HepG2 (cell line): ENCODE measurements around the gene TAOK3. TPM values are rescaled to one million over a fixed set of nuclear protein-coding genes. Genes with fewer than 3 reads are reported as not detected.
A peak's percentile ranks its signal among the peaks of the same experiment; 100 is the strongest.

ENCODE experiments used
- ARID4A ChIP-seq: sonication (generic); formaldehyde crosslinking; IDR thresholded peaks from 2 replicates; pipeline ENCODE4 v1.5.0; 2020; ENCODE audit warnings: mild to moderate bottlenecking, missing genetic modification reagents, borderline replicate concordance
- DBP ChIP-seq: sonication (generic); formaldehyde crosslinking; IDR thresholded peaks from 2 replicates; pipeline ENCODE4 v1.4.0; 2020; ENCODE audit warnings: missing genetic modification reagents; ENCODE audit errors: not compliant biosample characterization
- DRAP1 ChIP-seq: IDR thresholded peaks from 2 replicates; pipeline ENCODE4 v1.6.1; 2016; ENCODE audit warnings: missing genetic modification reagents, missing compliant biosample characterization
- KDM3A ChIP-seq: IDR thresholded peaks from 2 replicates; pipeline ENCODE4 v1.6.1; 2018; ENCODE audit warnings: low read depth, missing compliant biosample characterization
- MYPOP ChIP-seq: sonication (generic); formaldehyde crosslinking; IDR thresholded peaks from 2 replicates; pipeline ENCODE4 v1.8.1; 2023; ENCODE audit warnings: mild to moderate bottlenecking, moderate library complexity, missing genetic modification reagents
- NFE2 ChIP-seq: sonication (generic); formaldehyde crosslinking; IDR thresholded peaks from 2 replicates; pipeline ENCODE4 v1.4.0; 2020; ENCODE audit warnings: missing genetic modification reagents
- NFE2L1 ChIP-seq: sonication (generic); formaldehyde crosslinking; IDR thresholded peaks from 2 replicates; pipeline ENCODE4 v1.4.0; 2020; ENCODE audit warnings: missing genetic modification reagents, mild to moderate bottlenecking, borderline replicate concordance
- RNF2 ChIP-seq: fragments of 450-650 bp; conservative IDR thresholded peaks from 2 replicates; pipeline ENCODE4 v1.6.1; 2016; ENCODE audit warnings: low read depth
- SIX4 ChIP-seq: sonication (generic); formaldehyde crosslinking; IDR thresholded peaks from 2 replicates; pipeline ENCODE4 v1.4.0; 2020; ENCODE audit warnings: missing genetic modification reagents
- TBP ChIP-seq: sonication (generic); formaldehyde crosslinking; IDR thresholded peaks from 2 replicates; pipeline ENCODE4 v1.5.0; 2020; ENCODE audit warnings: missing genetic modification reagents
- ZFYVE20 ChIP-seq: sonication (generic); formaldehyde crosslinking; IDR thresholded peaks from 2 replicates; pipeline ENCODE4 v1.8.0; 2023; ENCODE audit warnings: low read depth, mild to moderate bottlenecking, moderate library complexity, missing genetic modification reagents, borderline replicate concordance
- ZKSCAN1 ChIP-seq: fragments of 150-350 bp; IDR thresholded peaks from 2 replicates; pipeline ENCODE4 v1.6.1; 2014; ENCODE audit warnings: low read length
- ZMYM2 ChIP-seq: sonication (generic); formaldehyde crosslinking; IDR thresholded peaks from 2 replicates; pipeline ENCODE4 v1.8.0; 2022; ENCODE audit warnings: mild to moderate bottlenecking, missing genetic modification reagents
- ZNF263 ChIP-seq: sonication (generic); formaldehyde crosslinking; IDR thresholded peaks from 2 replicates; pipeline ENCODE4 v1.4.0; 2020; ENCODE audit warnings: missing genetic modification reagents
- ZNF446 ChIP-seq: sonication (generic); formaldehyde crosslinking; IDR thresholded peaks from 2 replicates; pipeline ENCODE4 v1.5.0; 2020; ENCODE audit warnings: mild to moderate bottlenecking, missing genetic modification reagents
- ZNF777 ChIP-seq: sonication (generic); formaldehyde crosslinking; IDR thresholded peaks from 2 replicates; pipeline ENCODE4 v1.4.0; 2020; ENCODE audit warnings: missing genetic modification reagents
- ZSCAN20 ChIP-seq: sonication (generic); formaldehyde crosslinking; IDR thresholded peaks from 2 replicates; pipeline ENCODE4 v1.4.0; 2020; ENCODE audit warnings: missing genetic modification reagents, mild to moderate bottlenecking, borderline replicate concordance
- polyA plus RNA-seq, 8 experiments: library from polyadenylated mRNA; depleted of rRNA in 3 of 8; stranded (reverse) in 7 of 8; unstranded in 1 of 8; fragments of >200 nt; fragmentation: Illumina TruSeq in 4 of 8; extraction: Trizol in 4 of 8; gene quantifications; 2 replicates each; pipeline versions ENCODE4 v1.2.1 to v1.2.3, GENCODE V29; 2011 to 2016; ENCODE audit warnings: low read depth in 4 of 8, missing spikeins in 1 of 8, mixed read lengths in 1 of 8; ENCODE audit not compliant: insufficient read depth in 1 of 8
- total RNA-seq, 5 experiments: library from RNA; depleted of rRNA; stranded (reverse); fragments of >200 nt; fragmentation: Illumina TruSeq; extraction: Trizol; gene quantifications; 2 replicates each; pipeline ENCODE4 v1.2.3, GENCODE V29; 2016; ENCODE audit warnings: low read depth in 1 of 5
- TF ChIP-seq, protein P1 (sequence below): sonication (generic); formaldehyde crosslinking; conservative IDR thresholded peaks from 2 replicates; pipeline ENCODE4 v1.4.0; 2020; ENCODE audit warnings: missing genetic modification reagents
- TF ChIP-seq, protein P2 (sequence below): sonication (generic); formaldehyde crosslinking; conservative IDR thresholded peaks from 2 replicates; pipeline ENCODE4 v1.8.1; 2023; ENCODE audit warnings: missing genetic modification reagents

Gene TAOK3
- total and polyA plus RNA-seq, 2 of the 13 experiments (the other 11 are each of a cell fraction or from before 2014, with no cell fraction given): 10.4 to 12.3 TPM

- TF ChIP-seq, protein P1, sequence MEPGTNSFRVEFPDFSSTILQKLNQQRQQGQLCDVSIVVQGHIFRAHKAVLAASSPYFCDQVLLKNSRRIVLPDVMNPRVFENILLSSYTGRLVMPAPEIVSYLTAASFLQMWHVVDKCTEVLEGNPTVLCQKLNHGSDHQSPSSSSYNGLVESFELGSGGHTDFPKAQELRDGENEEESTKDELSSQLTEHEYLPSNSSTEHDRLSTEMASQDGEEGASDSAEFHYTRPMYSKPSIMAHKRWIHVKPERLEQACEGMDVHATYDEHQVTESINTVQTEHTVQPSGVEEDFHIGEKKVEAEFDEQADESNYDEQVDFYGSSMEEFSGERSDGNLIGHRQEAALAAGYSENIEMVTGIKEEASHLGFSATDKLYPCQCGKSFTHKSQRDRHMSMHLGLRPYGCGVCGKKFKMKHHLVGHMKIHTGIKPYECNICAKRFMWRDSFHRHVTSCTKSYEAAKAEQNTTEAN (CRISPR knock-in tag): no peak; the same call in 1 of the 2 replicates
- no peak for TF ChIP-seq DBP
- peak; percentile 78 for TF ChIP-seq ZNF446 (CRISPR knock-in tag)
- no peak for TF ChIP-seq ZSCAN20 (CRISPR knock-in tag)
- TF ChIP-seq ARID4A (CRISPR knock-in tag): peak; percentile 93
- no peak for TF ChIP-seq TBP (CRISPR knock-in tag)
- no peak for TF ChIP-seq ZFYVE20 (CRISPR knock-in tag)
- TF ChIP-seq ZNF777: peak; percentile 45; the same call in 1 of the 2 replicates
- peak; percentile 85 for TF ChIP-seq KDM3A
- peak; percentile 47; the same call in 1 of the 2 replicates for TF ChIP-seq DRAP1
- no peak for TF ChIP-seq NFE2L1 (CRISPR knock-in tag)
- no peak for TF ChIP-seq ZKSCAN1
- no peak for TF ChIP-seq NFE2 (CRISPR knock-in tag)
- TF ChIP-seq SIX4 (CRISPR knock-in tag): no peak
- no peak for TF ChIP-seq ZMYM2
- 0 out of 2 replicates have a peak, but pooled peaks have one; percentile 23 for TF ChIP-seq ZNF263 (CRISPR knock-in tag)
- TF ChIP-seq MYPOP: peak; percentile 52; the same call in 1 of the 2 replicates
- TF ChIP-seq, protein P2, sequence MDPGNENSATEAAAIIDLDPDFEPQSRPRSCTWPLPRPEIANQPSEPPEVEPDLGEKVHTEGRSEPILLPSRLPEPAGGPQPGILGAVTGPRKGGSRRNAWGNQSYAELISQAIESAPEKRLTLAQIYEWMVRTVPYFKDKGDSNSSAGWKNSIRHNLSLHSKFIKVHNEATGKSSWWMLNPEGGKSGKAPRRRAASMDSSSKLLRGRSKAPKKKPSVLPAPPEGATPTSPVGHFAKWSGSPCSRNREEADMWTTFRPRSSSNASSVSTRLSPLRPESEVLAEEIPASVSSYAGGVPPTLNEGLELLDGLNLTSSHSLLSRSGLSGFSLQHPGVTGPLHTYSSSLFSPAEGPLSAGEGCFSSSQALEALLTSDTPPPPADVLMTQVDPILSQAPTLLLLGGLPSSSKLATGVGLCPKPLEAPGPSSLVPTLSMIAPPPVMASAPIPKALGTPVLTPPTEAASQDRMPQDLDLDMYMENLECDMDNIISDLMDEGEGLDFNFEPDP: no peak
- no peak; the same call in 1 of the 2 replicates for TF ChIP-seq RNF2
Observed at GRCh38 chr12:118376089-118377020, 3.6 kb upstream of the TAOK3 start, which contains the start of gene SUDS3 (continued).
